ENCODE results near the gene IER5L.

DNA sequence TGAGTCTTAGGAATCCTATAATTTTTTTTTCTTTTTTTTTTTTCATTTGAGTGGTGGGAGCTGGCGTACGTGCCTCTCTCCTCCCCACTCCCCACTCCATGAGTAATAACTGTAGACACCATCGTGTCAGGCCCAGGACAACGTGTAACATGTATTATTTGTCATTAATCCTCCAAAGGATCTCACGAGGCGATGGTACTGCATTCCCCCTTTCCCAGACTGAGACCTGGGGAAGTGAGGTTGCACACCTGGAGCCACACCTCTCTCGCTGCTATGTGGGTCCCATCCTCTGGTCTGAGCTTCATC, 6.1 kb upstream of the IER5L start:
- TF ChIP-seq POLR2A (IDR thresholded peaks at IDR 0.05; ENCODE audit: low read depth, low read length) (no peak), POLR2AphosphoS5 (IDR thresholded peaks at IDR 0.05; ENCODE audit: low read depth, low read length) (no peak), TAF1 (IDR thresholded peaks at IDR 0.05; ENCODE audit: borderline replicate concordance, low read depth, low read length) (no peak)
